SK-N-SH (cell line): ENCODE results near the gene SYT6. TPM values are rescaled to one million over a fixed set of nuclear protein-coding genes. Genes with fewer than 3 reads are reported as not detected.

Experiments
- CTCF ChIA-PET: fragments of 300-600, 350-600 bp; formaldehyde crosslinking; extraction: SDS; loops from one replicate; lab custom pipeline; 2021; lab: Yijun Ruan, JAX
- POLR2A ChIA-PET: fragments of 350-600 bp; sonication (Branson Sonifier 250); formaldehyde crosslinking; extraction: SDS; loops from one replicate; lab custom pipeline; 2020; ENCODE audit warnings: antibody characterized with exemption, inconsistent platforms; lab: Yijun Ruan, JAX
- DNase-seq: peaks from one replicate; pipeline ENCODE4 v3.0.0; 2012
- H2AFZ ChIP-seq: fragments of 200-600 bp; sonication (generic); 2 replicates; pipeline ENCODE4 v1.8.1; 2016; ENCODE audit warnings: antibody characterized with exemption, mild to moderate bottlenecking, low read depth
- H3F3A ChIP-seq: fragments of 200-600 bp; sonication (generic); replicated peaks from 2 replicates; pipeline ENCODE3; 2016; ENCODE audit warnings: antibody characterized with exemption, mild to moderate bottlenecking; ENCODE audit not compliant: insufficient read depth
- H3K27ac ChIP-seq, 2 experiments: fragments of 200-500 bp in 1 of 2; fragments of 200-600 bp in 1 of 2; sonication (Bioruptor generic) in 1 of 2; sonication (generic), shearing (Covaris generic) in 1 of 2; 2 replicates each; pipeline versions ENCODE4 v1.5.1 to v1.6.1; 2014 to 2016; ENCODE audit warnings: low read depth in 2 of 2, inconsistent platforms in 1 of 2, low read length in 1 of 2, mild to moderate bottlenecking in 1 of 2, mixed read lengths in 1 of 2
- H3K27me3 ChIP-seq: fragments of 200-600 bp; sonication (generic), shearing (Covaris generic); 2 replicates; pipeline ENCODE4 v1.6.1; 2016; ENCODE audit warnings: mixed run types; ENCODE audit not compliant: insufficient read depth
- H3K36me3 ChIP-seq, 2 experiments: fragments of 200-500 bp in 1 of 2; fragments of 200-600 bp in 1 of 2; sonication (Bioruptor generic) in 1 of 2; sonication (generic) in 1 of 2; replicated peaks in 1 of 2; 2 replicates each; pipeline versions ENCODE3 to v1.5.1; 2014 to 2016; ENCODE audit warnings: low read length in 1 of 2, mild to moderate bottlenecking in 1 of 2; ENCODE audit not compliant: insufficient read depth in 2 of 2, control insufficient read depth in 1 of 2
- H3K4me1 ChIP-seq, 2 experiments: fragments of 200-500 bp in 1 of 2; fragments of 200-600 bp in 1 of 2; sonication (Bioruptor generic) in 1 of 2; sonication (generic), shearing (Covaris generic) in 1 of 2; 2 replicates each; pipeline versions ENCODE4 v1.5.1 to v1.6.1; 2014 to 2016; ENCODE audit warnings: low read depth in 1 of 2, low read length in 1 of 2, mixed run types in 1 of 2; ENCODE audit not compliant: insufficient read depth in 2 of 2, control insufficient read depth in 1 of 2
- H3K4me2 ChIP-seq: fragments of 200-600 bp; sonication (generic), shearing (Covaris generic); 2 replicates; pipeline ENCODE4 v1.6.1; 2017; ENCODE audit warnings: mixed run types
- H3K4me3 ChIP-seq, 2 experiments: fragments of 200-500 bp in 1 of 2; fragments of 200-600 bp in 1 of 2; sonication (Bioruptor generic) in 1 of 2; sonication (generic), shearing (Covaris generic) in 1 of 2; 2 replicates each; pipeline versions ENCODE4 v1.5.1 to v1.8.1; 2014 to 2016; ENCODE audit warnings: low read depth in 2 of 2, inconsistent platforms in 1 of 2, low read length in 1 of 2, mild to moderate bottlenecking in 1 of 2, mixed read lengths in 1 of 2, moderate library complexity in 1 of 2
- H3K79me2 ChIP-seq: fragments of 200-600 bp; sonication (generic); 2 replicates; pipeline ENCODE4 v1.8.1; 2017; ENCODE audit warnings: mild to moderate bottlenecking; ENCODE audit not compliant: insufficient read depth
- H3K9ac ChIP-seq: fragments of 200-600 bp; sonication (generic); 2 replicates; pipeline ENCODE4 v1.6.1; 2017; ENCODE audit warnings: mixed run types
- H3K9me2 ChIP-seq: fragments of 200-600 bp; sonication (generic); 2 replicates; pipeline ENCODE4 v1.6.1; 2017; ENCODE audit warnings: mixed run types
- H3K9me3 ChIP-seq: fragments of 200-600 bp; sonication (generic); 2 replicates; pipeline ENCODE4 v1.6.1; 2017; ENCODE audit warnings: mixed run types, mild to moderate bottlenecking, moderate library complexity
- H4K20me1 ChIP-seq: fragments of 200-600 bp; sonication (generic); 2 replicates; pipeline ENCODE4 v1.6.1; 2017; ENCODE audit warnings: mild to moderate bottlenecking, mixed run types; ENCODE audit not compliant: insufficient read depth
- CHD2 ChIP-seq: fragments of 150-350 bp; IDR thresholded peaks from 2 replicates; pipeline ENCODE4 v1.6.1; 2018; ENCODE audit warnings: low read length; ENCODE audit not compliant: partially characterized antibody
- FOXJ3 ChIP-seq: sonication (generic); formaldehyde crosslinking; IDR thresholded peaks from 2 replicates; pipeline ENCODE4 v1.5.1; 2020; ENCODE audit warnings: mild to moderate bottlenecking, missing genetic modification reagents
- FOXM1 ChIP-seq: IDR thresholded peaks from 2 replicates; pipeline ENCODE4 v1.4.0; 2012; ENCODE audit warnings: low read depth, mild to moderate bottlenecking
- GATA2 ChIP-seq: sonication (generic); formaldehyde crosslinking; IDR thresholded peaks from 2 replicates; pipeline ENCODE4 v1.5.0; 2020; ENCODE audit warnings: mild to moderate bottlenecking, missing genetic modification reagents
- NFIC ChIP-seq: IDR thresholded peaks from 2 replicates; pipeline ENCODE4 v1.4.0; 2012; ENCODE audit warnings: borderline replicate concordance
- RAD21 ChIP-seq: IDR thresholded peaks from 2 replicates; pipeline ENCODE4 v1.6.1; 2012; ENCODE audit warnings: mild to moderate bottlenecking, low read length
- RFX5 ChIP-seq: IDR thresholded peaks from 2 replicates; pipeline ENCODE4 v1.6.1; 2012; ENCODE audit warnings: mild to moderate bottlenecking, improper control_type of control experiment, low read length
- RXRA ChIP-seq: IDR thresholded peaks from 2 replicates; pipeline ENCODE4 v1.4.0; 2012; ENCODE audit warnings: low read depth, mild to moderate bottlenecking, borderline replicate concordance
- TAF1 ChIP-seq: IDR thresholded peaks from 2 replicates; pipeline ENCODE4 v1.6.1; 2012; ENCODE audit warnings: low read depth, mild to moderate bottlenecking, low read length, moderate library complexity, borderline replicate concordance
- USF2 ChIP-seq: fragments of 150-350 bp; IDR thresholded peaks from 2 replicates; pipeline ENCODE4 v1.6.1; 2017; ENCODE audit warnings: antibody characterized with exemption, low read length, low read depth, borderline replicate concordance
- YY1 ChIP-seq: IDR thresholded peaks from 2 replicates; pipeline ENCODE4 v1.4.0; 2012; ENCODE audit warnings: low read depth, mild to moderate bottlenecking
- ZBTB33 ChIP-seq: IDR thresholded peaks from 2 replicates; pipeline ENCODE4 v1.4.0; 2012; ENCODE audit warnings: low read depth, borderline replicate concordance
- WGBS: methylation state at CpG from one replicate; pipeline ENCODE4 v1.1.6; 2017; ENCODE audit warnings: low lambda C conversion rate; 5-methylcytosine and 5-hydroxymethylcytosine counted together
- polyA plus RNA-seq, 3 experiments: library from polyadenylated mRNA; depleted of rRNA; stranded (reverse); fragments of >200 nt; gene quantifications; 2 replicates each; pipeline ENCODE4 v1.2.3, GENCODE V29; 2012

The SYT6 gene
- polyA plus RNA-seq, 1 of the 3 experiments (the other 2 are of a cell fraction), result not detected

DNA sequence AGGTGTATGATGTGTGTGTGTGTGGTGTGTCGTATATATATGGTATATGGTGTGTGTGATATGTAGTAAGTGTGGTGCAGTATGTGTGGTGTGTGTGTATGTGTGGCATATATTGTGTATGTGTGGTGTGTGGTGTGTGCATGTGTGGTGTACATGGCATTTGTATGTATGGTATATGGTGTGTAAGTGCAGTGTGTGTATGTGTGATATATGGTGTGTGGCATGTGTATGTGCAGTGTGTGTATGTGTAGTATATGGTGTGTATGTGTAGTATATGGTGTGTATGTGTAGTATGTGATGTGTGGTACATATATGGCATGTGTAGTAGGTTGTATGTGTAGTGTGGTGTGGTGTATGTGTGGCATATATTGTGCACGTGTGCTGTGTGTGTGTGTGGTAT, 99.5 kb downstream of the SYT6 start (continued):
- TF ChIP-seq CHD2 (no peak), ZBTB33 (no peak), RFX5 (no peak), GATA2 (no peak), FOXM1 (no peak)
- TF ChIP-seq, all 33 proteins: peak for 0

GRCh38 chr1:114048232-114048631, 105.4 kb downstream of the SYT6 start:
- CTCF ChIA-PET, result interaction anchor here (0.7 kb wide), 1 partner anchor 15 kb away, joined by 3 read pairs; no protein-coding TSS in a partner anchor
- Histone ChIP-seq H3K4me1 (no peaks in the 10 kb centered on the region), H3K9me3 (no peaks in the 10 kb centered on the region), H3F3A (no peaks in the 10 kb centered on the region), H2AFZ (no peak overlapping the region), H4K20me1 (no peaks in the 10 kb centered on the region), H3K27ac (no peak overlapping the region), H3K36me3 (no peaks in the 10 kb centered on the region), H3K27me3 (peaks cover 22% of the 10 kb centered on the region; the same call in 1 of the 2 replicates), H3K4me2 (no peak overlapping the region), H3K4me3 (no peak overlapping the region), H3K79me2 (no peaks in the 10 kb centered on the region), H3K9ac (no peak overlapping the region), H3K9me2 (no peaks in the 10 kb centered on the region)
- 25% methylated on average over 1 of the region's 1 CpG for WGBS
- POLR2A ChIA-PET, result no interaction called here
- no peak for DNase-seq
- TF ChIP-seq TAF1, result no peak
- TF ChIP-seq RAD21, result no peak

DNA sequence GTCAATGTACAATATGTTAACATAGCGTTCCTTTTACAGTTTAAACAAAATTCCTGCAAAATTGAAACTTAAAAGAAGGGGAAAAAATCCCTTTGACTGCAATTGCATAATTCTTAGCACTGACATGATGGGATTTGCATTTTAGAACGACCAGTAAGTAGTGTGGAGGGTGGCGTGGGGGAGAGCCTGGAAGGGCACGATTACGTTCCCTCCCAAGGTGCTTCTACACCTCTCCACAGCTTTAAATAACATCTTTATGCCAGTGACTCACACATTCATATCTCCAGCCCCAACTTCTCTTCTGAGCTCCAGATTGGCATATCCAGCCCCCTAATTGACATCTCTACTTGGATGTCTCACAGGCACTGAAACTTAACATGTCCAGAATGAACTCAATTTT, 110.1 kb downstream of the SYT6 start:
- no peaks in the 10 kb centered on the region for H3K4me1 ChIP-seq
- WGBS, result 57% methylated on average over 5 of the region's 5 CpGs
- H3K9me2 ChIP-seq, result no peaks in the 10 kb centered on the region
- H3K9ac ChIP-seq, result no peak overlapping the region
- H3K27me3 ChIP-seq, result peaks cover 15% of the 10 kb centered on the region; the same call in 1 of the 2 replicates
- ChIA-PET CTCF (no interaction called here), POLR2A (no interaction called here)
- no peak overlapping the region for H3K4me2 ChIP-seq
- H4K20me1 ChIP-seq, result no peaks in the 10 kb centered on the region
- no peak for DNase-seq
- H3K9me3 ChIP-seq, result no peaks in the 10 kb centered on the region
- no peaks in the 10 kb centered on the region for H3F3A ChIP-seq
- no peak overlapping the region for H3K4me3 ChIP-seq
- H3K79me2 ChIP-seq, result no peaks in the 10 kb centered on the region
- TF ChIP-seq USF2 (no peak), FOXJ3 (CRISPR knock-in tag) (no peak), NFIC (no peak), YY1 (no peak), RXRA (no peak), RAD21 (no peak), GATA2 (no peak)
- H3K36me3 ChIP-seq, result no peaks in the 10 kb centered on the region
- H2AFZ ChIP-seq, result no peak overlapping the region
- H3K27ac ChIP-seq, result no peak overlapping the region
